HL-60 (cell line): ENCODE results near the gene ZNF500.
A peak's percentile ranks its signal among the peaks of the same experiment; 100 is the strongest.

Experiments
- DNase-seq, 2 experiments: peaks; one replicate each; pipeline ENCODE4 v3.0.0-alpha.2; 2010 to 2020; ENCODE audit warnings: low read depth in 1 of 2, low spot score in 1 of 2
- H3K27ac ChIP-seq: fragments of 250-450 bp; sonication (Bioruptor Pico); replicated peaks from 2 replicates; pipeline ENCODE4 v1.5.1; 2020; ENCODE audit warnings: mild to moderate bottlenecking, moderate library complexity
- H3K27me3 ChIP-seq: fragments of 250-450 bp; sonication (Bioruptor Pico); 2 replicates; pipeline ENCODE4 v1.5.1; 2021; ENCODE audit warnings: mild to moderate bottlenecking, moderate library complexity; ENCODE audit not compliant: insufficient read depth, poor library complexity, severe bottlenecking
- H3K4me3 ChIP-seq: replicated peaks from 2 replicates; pipeline ENCODE4 v1.5.1; 2011; ENCODE audit warnings: mild to moderate bottlenecking, control low read depth, low read length; ENCODE audit not compliant: insufficient read depth
- CTCF ChIP-seq: IDR thresholded peaks from one replicate; pipeline ENCODE4 v1.5.1; 2011; ENCODE audit warnings: low read length, control low read depth, inconsistent platforms; ENCODE audit not compliant: insufficient read depth
- GABPA ChIP-seq: IDR thresholded peaks from 2 replicates; pipeline ENCODE4 v1.6.1; 2012; ENCODE audit warnings: low read depth
- POLR2AphosphoS5 ChIP-seq: IDR thresholded peaks from 2 replicates; pipeline ENCODE4 v1.6.1; 2012; ENCODE audit warnings: low read depth
- REST ChIP-seq: IDR thresholded peaks from 2 replicates; pipeline ENCODE4 v1.6.1; 2012; ENCODE audit warnings: low read depth; ENCODE audit not compliant: insufficient replicate concordance
- SPI1 ChIP-seq: IDR thresholded peaks from 2 replicates; pipeline ENCODE4 v1.6.1; 2012; ENCODE audit warnings: low read depth, mild to moderate bottlenecking, borderline replicate concordance

Gene ZNF500

GRCh38 chr16:4701791-4702465 lies 65.0 kb downstream of the ZNF500 start:
- no peak overlapping the region for H3K4me3 ChIP-seq
- DNase-seq: no peak
- no peaks in the 10 kb centered on the region for H3K27me3 ChIP-seq
- TF ChIP-seq POLR2AphosphoS5 (no peak), GABPA (no peak), REST (no peak), SPI1 (no peak), CTCF (no peak)
- peak overlapping the region; percentile 53 for H3K27ac ChIP-seq

GRCh38 chr16:4700997-4701743 lies 65.8 kb downstream of the ZNF500 start:
- Histone ChIP-seq H3K4me3 (no peak overlapping the region), H3K27ac (peak overlapping the region; percentile 53), H3K27me3 (no peaks in the 10 kb centered on the region)
- TF ChIP-seq SPI1 (peak; percentile 10; the same call in 1 of the 2 replicates), CTCF (no peak), GABPA (no peak)
- DNase-seq: peak in 1 of 2 experiments; percentile 84

- Histone ChIP-seq H3K27me3 (no peaks in the 10 kb centered on the region), H3K4me3 (no peak overlapping the region), H3K27ac (no peak overlapping the region; the same call in 1 of the 2 replicates)
- DNase-seq: no peak
- no peak for TF ChIP-seq CTCF
- TF ChIP-seq SPI1: no peak
- no peak for TF ChIP-seq GABPA
- TF ChIP-seq REST: no peak
- TF ChIP-seq POLR2AphosphoS5: no peak
Measured at GRCh38 chr16:4700380-4700996, 66.5 kb downstream of the ZNF500 start.
